MCF 10A (cell line): ENCODE data around the gene ADAM15. TPM values are rescaled to one million over a fixed set of nuclear protein-coding genes. Genes with fewer than 3 reads are reported as not detected.

Experiments used
- BruUV-seq: library from RNA; stranded (reverse); fragments of 400-500 nt; replicated peaks from 2 replicates; lab custom pipeline; 2021; lab: Mats Ljungman, UMichigan
- CTCF ChIA-PET: fragments of 300-600 bp; sonication (Branson Sonifier 250); formaldehyde crosslinking; extraction: SDS; loops from one replicate; lab custom pipeline; 2021; ENCODE audit warnings: antibody characterized with exemption, inconsistent platforms; lab: Yijun Ruan, JAX
- POLR2A ChIA-PET: fragments of 300-600, 350-650 bp; sonication (Branson Sonifier 250); formaldehyde crosslinking; extraction: SDS; loops from one replicate; lab custom pipeline; 2020; ENCODE audit warnings: antibody characterized with exemption, inconsistent platforms; lab: Yijun Ruan, JAX
- DNase-seq: peaks from one replicate; pipeline ENCODE4 v3.0.0-alpha.2; 2018; ENCODE audit not compliant: unreplicated experiment
- H3K27ac Mint-ChIP-seq: one replicate; pipeline ENCODE4 v1.8.0; 2022; ENCODE audit warnings: mild to moderate bottlenecking, low read depth, mixed read lengths; ENCODE audit not compliant: unreplicated experiment
- H3K27me3 Mint-ChIP-seq: one replicate; pipeline ENCODE4 v1.8.0; 2022; ENCODE audit warnings: mixed read lengths; ENCODE audit not compliant: insufficient read depth, unreplicated experiment
- H3K36me3 Mint-ChIP-seq: one replicate; pipeline ENCODE4 v1.8.0; 2022; ENCODE audit warnings: mild to moderate bottlenecking, moderate library complexity, mixed read lengths; ENCODE audit not compliant: insufficient read depth, unreplicated experiment
- H3K4me1 Mint-ChIP-seq: one replicate; pipeline ENCODE4 v1.8.0; 2022; ENCODE audit warnings: mixed read lengths; ENCODE audit not compliant: insufficient read depth, unreplicated experiment
- H3K4me3 Mint-ChIP-seq: one replicate; pipeline ENCODE4 v1.8.0; 2022; ENCODE audit warnings: mild to moderate bottlenecking, moderate library complexity, mixed read lengths; ENCODE audit not compliant: unreplicated experiment
- H3K9me3 Mint-ChIP-seq: one replicate; pipeline ENCODE4 v1.8.0; 2022; ENCODE audit warnings: mixed read lengths; ENCODE audit not compliant: unreplicated experiment
- CTCF ChIP-seq: fragments of 200-600 bp; IDR thresholded peaks from one replicate; pipeline ENCODE4 v1.8.0; 2022; ENCODE audit warnings: antibody characterized with exemption, mild to moderate bottlenecking; ENCODE audit not compliant: unreplicated experiment
- intact Hi-C: fragments of 100-400 bp; cut with micrococcal nuclease; formaldehyde crosslinking; loops from 2 replicates; pipeline ENCODE4 v1.14.1; 2022
- total RNA-seq: library from RNA; stranded (reverse); gene quantifications from 2 replicates; pipeline ENCODE4 v1.2.3, GENCODE V29; 2022

The ADAM15 gene
- total RNA-seq, 1 experiment from 2014 or later: 385 TPM

- Mint-ChIP-seq H3K27ac (no peak overlapping the region), H3K9me3 (no peaks in the 10 kb centered on the region)
- POLR2A ChIA-PET: interaction anchor here (0.6 to 3.8 kb wide), 14 partner anchors 18 to 1131 kb away, joined by 3 to 13 read pairs (median 4); partner anchors contain the start of genes ADAM15, EFNA4, FLAD1 and KRTCAP2
Measured at GRCh38 chr1:155081472-155082300, 30.6 kb downstream of the ADAM15 start.

GRCh38 chr1:155082301-155083051 lies 31.4 kb downstream of the ADAM15 start:
- Mint-ChIP-seq H3K27ac (no peak overlapping the region), H3K4me3 (no peak overlapping the region), H3K36me3 (no peaks in the 10 kb centered on the region), H3K9me3 (no peaks in the 10 kb centered on the region), H3K4me1 (peaks cover 51% of the 10 kb centered on the region), H3K27me3 (peaks cover 30% of the 10 kb centered on the region)
- no peak for DNase-seq
- CTCF ChIA-PET: interaction anchor here (0.6 to 5.2 kb wide), 6 partner anchors 17 to 523 kb away, joined by 4 to 71 read pairs (median 22); partner anchors contain the start of genes ADAM15 and EFNA4
- POLR2A ChIA-PET: interaction anchor here (0.7 to 1.6 kb wide), 4 partner anchors 38 to 109 kb away, joined by 3 to 4 read pairs (median 4); partner anchors contain the start of gene FLAD1
- TF ChIP-seq CTCF: no peak
- no TSS peak for BruUV-seq
- intact Hi-C loops: no loop called here

More at GRCh38 chr1:155081472-155082300, 30.6 kb downstream of the ADAM15 start:
- BruUV-seq: no TSS peak
- TF ChIP-seq CTCF: no peak
- CTCF ChIA-PET: interaction anchor here (0.6 to 2.6 kb wide), 6 partner anchors 25 to 203 kb away, joined by 3 to 16 read pairs (median 3); no protein-coding TSS in a partner anchor
- Mint-ChIP-seq H3K27me3 (peaks cover 30% of the 10 kb centered on the region), H3K4me3 (peak overlapping the region; percentile 0), H3K36me3 (no peaks in the 10 kb centered on the region), H3K4me1 (peaks cover 52% of the 10 kb centered on the region)
- intact Hi-C loops: no loop called here
- DNase-seq: no peak

DNA sequence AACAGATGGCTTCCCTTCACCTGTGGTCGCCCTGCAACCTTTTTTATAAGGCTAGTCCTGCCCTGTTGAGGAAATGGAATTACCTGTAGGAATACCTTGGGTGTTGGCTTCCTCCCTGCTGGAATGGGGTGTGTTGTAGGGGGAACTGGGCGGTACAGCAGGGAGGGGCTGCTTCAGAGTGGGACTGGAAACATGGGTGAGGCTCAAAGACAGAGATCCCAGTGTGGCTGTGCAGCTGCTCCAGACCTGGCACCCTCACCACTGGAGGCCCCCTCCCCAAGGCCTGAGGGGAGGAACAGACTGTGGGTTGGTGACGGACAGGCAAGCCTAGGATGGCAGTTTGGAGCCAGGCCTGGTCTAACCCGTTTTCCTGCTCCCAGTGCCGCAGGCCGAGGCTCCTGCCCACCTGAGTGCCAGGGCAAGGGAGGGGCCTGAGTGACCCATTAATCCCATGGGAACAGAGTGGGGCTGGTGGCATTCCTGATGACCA lies 32.0 kb downstream of the ADAM15 start:
- CTCF ChIA-PET: interaction anchor here (0.6 to 5.2 kb wide), 16 partner anchors 8 to 523 kb away, joined by 3 to 78 read pairs (median 6); partner anchors contain the start of genes ADAM15, EFNA4, FLAD1 and KRTCAP2
- peaks cover 44% of the 10 kb centered on the region for H3K4me1 Mint-ChIP-seq
- intact Hi-C loops: no loop called here
- no peak for TF ChIP-seq CTCF
- no TSS peak for BruUV-seq
- no peak for DNase-seq
- H3K36me3 Mint-ChIP-seq: no peaks in the 10 kb centered on the region
- no peak overlapping the region for H3K4me3 Mint-ChIP-seq
- no peak overlapping the region for H3K27ac Mint-ChIP-seq
- POLR2A ChIA-PET: interaction anchor here (1.0 to 1.6 kb wide), 3 partner anchors 39 to 110 kb away, joined by 3 to 4 read pairs (median 3); partner anchors contain the start of gene FLAD1
- H3K9me3 Mint-ChIP-seq: no peaks in the 10 kb centered on the region
- H3K27me3 Mint-ChIP-seq: peaks cover 30% of the 10 kb centered on the region
